ENCODE results near the gene ZNF468.

Gene ZNF468

GRCh38 chr19:52857378-52858191 is at the start of gene ZNF468:
TSS of gene ZNF468 (minus strand) at chr19:52857619. CDS start at chr19:52854272, 3,347 bp downstream.
- TF ChIP-seq, protein P1, sequence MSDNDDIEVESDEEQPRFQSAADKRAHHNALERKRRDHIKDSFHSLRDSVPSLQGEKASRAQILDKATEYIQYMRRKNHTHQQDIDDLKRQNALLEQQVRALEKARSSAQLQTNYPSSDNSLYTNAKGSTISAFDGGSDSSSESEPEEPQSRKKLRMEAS (IDR thresholded peaks at IDR 0.05), result 0 out of 2 replicates have a peak, but pooled peaks have one; percentile 34

DNA sequence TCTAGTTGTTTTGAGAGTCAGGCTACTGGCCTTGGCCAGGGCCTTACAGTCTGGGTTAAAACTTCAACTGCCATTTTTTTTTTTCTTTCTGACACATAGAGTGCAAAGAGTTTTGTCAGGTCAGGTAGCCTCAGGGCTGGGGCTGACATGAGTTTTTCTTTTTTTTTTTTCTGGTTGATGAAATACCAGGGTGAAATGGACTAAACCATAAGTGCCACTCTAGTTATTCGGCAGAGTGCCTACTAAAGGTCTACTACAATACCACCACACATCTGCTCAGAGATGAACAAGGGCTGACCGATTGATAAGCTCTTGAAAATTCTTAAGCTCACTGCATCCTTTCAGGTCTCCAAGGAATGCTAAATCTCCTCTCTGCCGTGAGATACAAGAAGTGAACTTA is 44.4 kb upstream of the ZNF468 start:
- TF ChIP-seq TCF12 (IDR thresholded peaks at IDR 0.05; ENCODE audit: low read depth) (no peak), EGR1 (IDR thresholded peaks at IDR 0.05) (no peak), CREB1 (IDR thresholded peaks at IDR 0.05; ENCODE audit: low read depth) (no peak), EP300 (IDR thresholded peaks at IDR 0.05; ENCODE audit: borderline replicate concordance) (no peak), REST (IDR thresholded peaks at IDR 0.05; ENCODE audit: low read depth) (no peak), RAD21 (IDR thresholded peaks at IDR 0.05; ENCODE audit: low read depth) (no peak), YY1 (IDR thresholded peaks at IDR 0.05; ENCODE audit: low read depth) (no peak), FOXM1 (IDR thresholded peaks at IDR 0.05; ENCODE audit: borderline replicate concordance, low read depth) (no peak), TAF1 (IDR thresholded peaks at IDR 0.05; ENCODE audit: low read depth) (no peak), ZBTB7A (IDR thresholded peaks at IDR 0.05; ENCODE audit: low read depth) (no peak), CEBPB (IDR thresholded peaks at IDR 0.05) (no peak), NFIC (IDR thresholded peaks at IDR 0.05) (no peak), TEAD4 (IDR thresholded peaks at IDR 0.05) (no peak)
- TF ChIP-seq, protein P2, sequence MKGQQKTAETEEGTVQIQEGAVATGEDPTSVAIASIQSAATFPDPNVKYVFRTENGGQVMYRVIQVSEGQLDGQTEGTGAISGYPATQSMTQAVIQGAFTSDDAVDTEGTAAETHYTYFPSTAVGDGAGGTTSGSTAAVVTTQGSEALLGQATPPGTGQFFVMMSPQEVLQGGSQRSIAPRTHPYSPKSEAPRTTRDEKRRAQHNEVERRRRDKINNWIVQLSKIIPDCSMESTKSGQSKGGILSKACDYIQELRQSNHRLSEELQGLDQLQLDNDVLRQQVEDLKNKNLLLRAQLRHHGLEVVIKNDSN (IDR thresholded peaks at IDR 0.05), result no peak
- TF ChIP-seq, protein P1 (IDR thresholded peaks at IDR 0.05), result no peak

- TF ChIP-seq NFIC (IDR thresholded peaks at IDR 0.05) (no peak), TAF1 (IDR thresholded peaks at IDR 0.05; ENCODE audit: low read depth) (no peak)
Measured at GRCh38 chr19:52898101-52898500, 40.7 kb upstream of the ZNF468 start.

- TF ChIP-seq RAD21 (IDR thresholded peaks at IDR 0.05; ENCODE audit: low read depth), result no peak
- TF ChIP-seq TEAD4 (IDR thresholded peaks at IDR 0.05), result no peak
- TF ChIP-seq, protein P2 (IDR thresholded peaks at IDR 0.05), result no peak; the same call in 1 of the 2 replicates
- TF ChIP-seq EGR1 (IDR thresholded peaks at IDR 0.05), result no peak
- 0 out of 2 replicates have a peak, but pooled peaks have one; percentile 16 for TF ChIP-seq TCF12 (IDR thresholded peaks at IDR 0.05; ENCODE audit: low read depth)
- no peak for TF ChIP-seq FOXM1 (IDR thresholded peaks at IDR 0.05; ENCODE audit: borderline replicate concordance, low read depth)
- no peak for TF ChIP-seq CREB1 (IDR thresholded peaks at IDR 0.05; ENCODE audit: low read depth)
- TF ChIP-seq, protein P1 (IDR thresholded peaks at IDR 0.05), result peak; percentile 71
- no peak for TF ChIP-seq EP300 (IDR thresholded peaks at IDR 0.05; ENCODE audit: borderline replicate concordance)
- TF ChIP-seq NFIC (IDR thresholded peaks at IDR 0.05), result peak; percentile 7
- TF ChIP-seq ZBTB7A (IDR thresholded peaks at IDR 0.05; ENCODE audit: low read depth), result no peak
- TF ChIP-seq TAF1 (IDR thresholded peaks at IDR 0.05; ENCODE audit: low read depth), result peak; percentile 52
- no peak for TF ChIP-seq REST (IDR thresholded peaks at IDR 0.05; ENCODE audit: low read depth)
Measured at GRCh38 chr19:52897138-52897935, 39.9 kb upstream of the ZNF468 start, which contains the start of gene ZNF320. TSS of gene ZNF320 (minus strand) at chr19:52897635. CDS start at chr19:52890255, 7,380 bp downstream.

DNA sequence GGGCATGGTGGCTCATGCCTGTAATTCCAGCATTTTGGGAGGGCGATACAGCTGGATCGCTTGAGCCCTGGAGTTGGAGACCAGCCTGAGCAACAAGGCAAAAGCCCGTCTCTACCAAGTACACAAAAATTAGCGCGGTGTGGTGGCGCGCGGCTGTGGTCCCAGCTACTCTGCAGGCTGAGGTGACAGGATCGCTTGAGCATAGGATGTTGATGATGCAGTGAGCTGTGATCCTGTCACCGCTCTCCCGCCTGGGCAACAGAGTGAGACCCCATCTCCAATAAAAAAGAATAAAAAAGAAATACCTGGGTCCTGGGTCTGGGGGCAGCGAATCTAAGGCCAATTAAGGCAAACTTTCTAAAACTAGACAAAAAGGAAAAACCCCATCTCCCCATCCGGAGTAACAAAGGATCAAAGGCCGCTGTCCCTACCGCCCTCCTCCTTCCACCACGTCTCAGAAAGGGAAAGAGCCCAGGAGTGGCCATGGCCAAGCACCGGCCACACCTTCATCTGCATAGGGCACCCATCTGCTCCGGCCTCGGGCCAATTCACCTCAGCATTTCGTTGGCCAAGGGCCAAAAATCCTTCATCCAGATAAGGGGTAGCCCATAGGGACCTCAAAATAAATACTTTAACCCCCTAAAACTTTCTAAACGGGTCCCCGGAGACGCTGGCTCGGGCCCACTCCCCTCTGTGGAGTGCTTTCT is 39.2 kb upstream of the ZNF468 start:
- TF ChIP-seq RAD21 (IDR thresholded peaks at IDR 0.05; ENCODE audit: low read depth) (no peak), NFIC (IDR thresholded peaks at IDR 0.05) (peak; percentile 81)
- TF ChIP-seq, protein P1 (IDR thresholded peaks at IDR 0.05), result peak; percentile 4; the same call in 1 of the 2 replicates

Measured in Ishikawa (cell line).